ENCODE measurements around the gene PSEN1. TPM values are rescaled to one million over a fixed set of nuclear protein-coding genes. Genes with fewer than 3 reads are reported as not detected.

The PSEN1 gene
- polyA plus RNA-seq, 1 of the 3 experiments (the other 2 are of a cell fraction), result 9.0 TPM

GRCh38 chr14:73153272-73153671, 17.0 kb downstream of the PSEN1 start:
- CTCF ChIA-PET, result interaction anchor here (0.9 kb wide), 2 partner anchors 11 to 20 kb away, joined by 4 read pairs; no protein-coding TSS in a partner anchor
- Histone ChIP-seq H3K27me3 (ENCODE audit: insufficient read depth) (no peaks in the 10 kb centered on the region), H3K27ac (ENCODE audit: low read depth in 2 of 2, low read length in 1 of 2) (peak overlapping the region in 1 of 2 experiments; percentile 3; a peak in 2 of 4 replicates), H3K9me3 (no peaks in the 10 kb centered on the region), H4K20me1 (ENCODE audit: insufficient read depth) (peaks cover 2% of the 10 kb centered on the region), H3F3A (replicated peaks; ENCODE audit: insufficient read depth) (peaks cover 10% of the 10 kb centered on the region), H3K4me2 (no peak overlapping the region), H3K9ac (no peak overlapping the region), H3K9me2 (no peaks in the 10 kb centered on the region), H3K79me2 (ENCODE audit: insufficient read depth) (peaks cover 23% of the 10 kb centered on the region), H3K36me3 (replicated peaks in 1 of 2; ENCODE audit: control insufficient read depth in 1 of 2, insufficient read depth in 2 of 2, low read length in 1 of 2) (peaks cover 8 to 50% of the 10 kb centered on the region in 2 experiments), H3K4me1 (ENCODE audit: control insufficient read depth in 1 of 2, insufficient read depth in 2 of 2, low read depth in 1 of 2, low read length in 1 of 2) (no peaks in the 10 kb centered on the region; a peak in 1 of 4 replicates), H3K4me3 (ENCODE audit: low read depth in 2 of 2, low read length in 1 of 2) (no peak overlapping the region), H2AFZ (ENCODE audit: low read depth) (no peak overlapping the region)
- no peak for DNase-seq
- POLR2A ChIA-PET, result no interaction called here
- TF ChIP-seq MAX (IDR thresholded peaks at IDR 0.05; ENCODE audit: low read depth), result no peak
- no peak for TF ChIP-seq JUND (IDR thresholded peaks at IDR 0.05)
- TF ChIP-seq FOSL2 (IDR thresholded peaks at IDR 0.05; ENCODE audit: borderline replicate concordance, low read depth), result no peak
- TF ChIP-seq EZH2phosphoT487 (IDR thresholded peaks at IDR 0.05; ENCODE audit: borderline replicate concordance, low read depth), result no peak
- no peak for TF ChIP-seq RFX5 (IDR thresholded peaks at IDR 0.05; ENCODE audit: low read length)
- TF ChIP-seq MXI1 (IDR thresholded peaks at IDR 0.05; ENCODE audit: low read depth, low read length), result no peak
- no peak for TF ChIP-seq USF1 (IDR thresholded peaks at IDR 0.05; ENCODE audit: borderline replicate concordance, low read depth)
- no peak for TF ChIP-seq RAD21 (IDR thresholded peaks at IDR 0.05; ENCODE audit: low read length)
- no peak for TF ChIP-seq ZBTB33 (IDR thresholded peaks at IDR 0.05; ENCODE audit: borderline replicate concordance, low read depth)
- TF ChIP-seq TCF12 (IDR thresholded peaks at IDR 0.05), result no peak
- no peak for TF ChIP-seq FOXJ3 (CRISPR knock-in tag; IDR thresholded peaks at IDR 0.05)
- no peak for TF ChIP-seq ELF1 (IDR thresholded peaks at IDR 0.05)
- TF ChIP-seq MEF2A (IDR thresholded peaks at IDR 0.05; ENCODE audit: borderline replicate concordance, low read depth), result no peak
- no peak for TF ChIP-seq REST (IDR thresholded peaks at IDR 0.05; ENCODE audit: low read depth, low read length)
